Suprapubic skin (tissue), 4 donors: Measurements from ENCODE around the gene BRK1.
"Not testable (repeated sequence)": the region's sequence is repeated elsewhere in the genome, so short reads cannot be mapped to it uniquely, and the experiment has no call there.

Experiments used
- CTCF ChIP-seq, 2 donors: fragments of 200-600 bp in 1 of 2; fragments of 450-650 bp in 1 of 2; sonication (generic) in 1 of 2; IDR thresholded peaks; one replicate each; pipeline ENCODE4 v1.5.1; 2016 to 2019; ENCODE audit warnings: antibody characterized with exemption in 2 of 2, mild to moderate bottlenecking in 1 of 2, moderate library complexity in 1 of 2
- EP300 ChIP-seq: sonication (generic); formaldehyde crosslinking; IDR thresholded peaks from one replicate; pipeline ENCODE4 v1.6.1; 2017; ENCODE audit warnings: antibody characterized with exemption
- POLR2A ChIP-seq, 2 donors: fragments of 450-650 bp; IDR thresholded peaks; one replicate each; pipeline ENCODE4 v1.6.1; 2017; ENCODE audit warnings: antibody characterized with exemption in 2 of 2, mild to moderate bottlenecking in 2 of 2, moderate library complexity in 2 of 2
- POLR2AphosphoS5 ChIP-seq, 3 donors: sonication (generic); formaldehyde crosslinking; IDR thresholded peaks; one replicate each; pipeline ENCODE4 v1.6.1; 2017; ENCODE audit warnings: antibody characterized with exemption in 3 of 3

GRCh38 chr3:10158555-10158954, 43.1 kb downstream of the BRK1 start:
- TF ChIP-seq CTCF (IDR thresholded peaks at IDR 0.05); POLR2A (IDR thresholded peaks at IDR 0.05); POLR2AphosphoS5 (IDR thresholded peaks at IDR 0.05); EP300: not testable (repeated sequence)
